ENCODE measurements around the gene AOC3. TPM values are rescaled to one million over a fixed set of nuclear protein-coding genes. Genes with fewer than 3 reads are reported as not detected.
A peak's percentile ranks its signal among the peaks of the same experiment; 100 is the strongest.

Gene AOC3
- total RNA-seq, 1 experiment from 2014 or later: 0.26 TPM

DNA sequence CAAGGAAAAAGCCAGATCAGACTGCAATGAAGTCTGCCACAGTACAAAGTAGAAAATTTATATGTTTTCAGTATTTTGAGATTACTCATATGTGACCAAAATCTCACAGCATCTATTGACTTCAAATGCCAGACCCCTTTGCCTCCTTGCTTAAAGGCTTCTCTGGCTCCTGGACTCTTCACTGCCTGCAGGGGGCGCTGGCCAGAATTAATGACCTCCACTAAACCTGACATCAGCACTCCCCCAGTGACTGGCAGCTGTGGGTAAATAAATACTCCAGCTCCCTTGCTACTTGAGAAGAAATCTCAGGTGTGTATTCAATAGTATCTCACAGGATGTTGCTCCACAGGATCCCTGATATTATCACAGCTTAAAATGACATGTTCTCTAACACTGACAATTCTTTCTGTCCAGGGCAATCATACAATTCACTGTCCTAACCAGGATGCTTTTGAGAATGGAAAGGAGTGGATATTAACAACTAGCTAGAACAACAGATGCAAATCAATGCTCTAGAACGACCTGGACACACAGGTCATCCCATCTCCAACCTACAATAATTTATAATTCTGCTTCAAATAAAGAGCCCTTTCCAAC lies 31.0 kb upstream of the AOC3 start:
- H3K4me3 ChIP-seq (ENCODE audit: low read length): no peak overlapping the region
- H3K27me3 ChIP-seq (ENCODE audit: low read length): no peaks in the 10 kb centered on the region
- H3K79me2 ChIP-seq (ENCODE audit: low read length): peaks cover 22% of the 10 kb centered on the region
- no peaks in the 10 kb centered on the region for H3K9me2 ChIP-seq (replicated peaks; ENCODE audit: low read length)
- H4K20me1 ChIP-seq (ENCODE audit: low read length): no peaks in the 10 kb centered on the region
- H3K9me3 ChIP-seq (ENCODE audit: low read length): no peaks in the 10 kb centered on the region
- H3K36me3 ChIP-seq (ENCODE audit: low read depth, low read length): peaks cover 36% of the 10 kb centered on the region
- intact Hi-C loops (cut with micrococcal nuclease): loop anchor here (2.0 to 5.0 kb wide), 2 partner anchors 17 to 38 kb away; partner anchors contain the start of gene WNK4
- no peak overlapping the region for H3K9ac ChIP-seq (ENCODE audit: low read length)
- TF ChIP-seq, protein P1, sequence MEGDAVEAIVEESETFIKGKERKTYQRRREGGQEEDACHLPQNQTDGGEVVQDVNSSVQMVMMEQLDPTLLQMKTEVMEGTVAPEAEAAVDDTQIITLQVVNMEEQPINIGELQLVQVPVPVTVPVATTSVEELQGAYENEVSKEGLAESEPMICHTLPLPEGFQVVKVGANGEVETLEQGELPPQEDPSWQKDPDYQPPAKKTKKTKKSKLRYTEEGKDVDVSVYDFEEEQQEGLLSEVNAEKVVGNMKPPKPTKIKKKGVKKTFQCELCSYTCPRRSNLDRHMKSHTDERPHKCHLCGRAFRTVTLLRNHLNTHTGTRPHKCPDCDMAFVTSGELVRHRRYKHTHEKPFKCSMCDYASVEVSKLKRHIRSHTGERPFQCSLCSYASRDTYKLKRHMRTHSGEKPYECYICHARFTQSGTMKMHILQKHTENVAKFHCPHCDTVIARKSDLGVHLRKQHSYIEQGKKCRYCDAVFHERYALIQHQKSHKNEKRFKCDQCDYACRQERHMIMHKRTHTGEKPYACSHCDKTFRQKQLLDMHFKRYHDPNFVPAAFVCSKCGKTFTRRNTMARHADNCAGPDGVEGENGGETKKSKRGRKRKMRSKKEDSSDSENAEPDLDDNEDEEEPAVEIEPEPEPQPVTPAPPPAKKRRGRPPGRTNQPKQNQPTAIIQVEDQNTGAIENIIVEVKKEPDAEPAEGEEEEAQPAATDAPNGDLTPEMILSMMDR (conservative IDR thresholded peaks at IDR 0.05; ENCODE audit: low read depth, low read length): peak; percentile 86
- TF ChIP-seq EZH2 (IDR thresholded peaks at IDR 0.05; ENCODE audit: low read length, unreplicated experiment): no peak
- DNase-seq (peak; percentile 69), ATAC-seq (0 out of 2 replicates have a peak, but pooled peaks have one; percentile 17)
- no peaks in the 10 kb centered on the region for H3F3A ChIP-seq (ENCODE audit: low read length, unreplicated experiment)
- ChIA-PET POLR2A (ENCODE audit: unreplicated experiment) (no interaction called here), CTCF (interaction anchor here (0.6 to 0.7 kb wide), 4 partner anchors 61 to 490 kb away, joined by 3 to 6 read pairs (median 3); no protein-coding TSS in a partner anchor)
- BruUV-seq (replicated peaks): no TSS peak
- H3K27ac ChIP-seq (ENCODE audit: low read length): no peak overlapping the region
- H3K4me2 ChIP-seq (ENCODE audit: low read length): no peak overlapping the region
- H2AFZ ChIP-seq (ENCODE audit: low read length): no peak overlapping the region
- no peaks in the 10 kb centered on the region for H3K4me1 ChIP-seq (ENCODE audit: insufficient read depth, low read length)

DNA sequence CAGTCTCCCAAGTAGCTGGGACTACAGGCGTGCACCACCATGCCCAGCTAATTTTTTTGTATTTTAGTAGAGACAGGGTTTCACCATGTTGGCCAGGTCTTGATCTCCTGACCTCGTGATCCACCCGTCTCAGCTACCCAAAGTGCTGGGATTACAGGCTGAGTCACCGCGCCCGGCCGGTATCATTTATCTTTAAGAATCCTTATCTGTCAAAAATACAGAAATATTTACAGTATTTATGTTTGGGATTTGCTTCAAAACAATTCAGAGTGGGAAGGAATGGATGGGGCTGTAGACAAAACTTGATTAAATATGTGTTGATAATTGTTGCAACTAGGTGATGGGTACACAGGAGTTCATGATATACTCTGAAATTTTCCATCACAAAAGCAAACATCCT lies 29.8 kb upstream of the AOC3 start:
- no peak overlapping the region for H3K4me3 ChIP-seq (ENCODE audit: low read length)
- no TSS peak for BruUV-seq (replicated peaks)
- intact Hi-C loops (cut with micrococcal nuclease): loop anchor here (2.0 to 5.0 kb wide), 2 partner anchors 18 to 39 kb away; partner anchors contain the start of gene WNK4

DNA sequence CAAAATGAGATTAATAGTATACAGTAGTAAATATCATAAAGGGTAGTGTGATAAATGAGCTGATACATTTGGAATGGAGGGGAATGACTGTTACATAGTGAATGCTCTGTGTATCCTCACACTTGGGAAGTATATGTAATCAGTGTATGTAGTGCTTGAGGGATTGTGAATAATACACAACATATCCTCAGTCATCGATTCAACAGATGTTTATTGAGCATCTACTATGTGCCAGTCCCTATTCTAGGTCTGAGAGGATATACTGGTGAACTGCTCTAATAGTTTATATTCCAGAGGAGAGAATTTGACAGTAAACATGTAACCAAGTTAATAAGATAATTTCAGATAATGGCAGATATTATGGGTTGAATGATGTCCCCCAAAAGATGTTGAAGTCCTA lies 23.5 kb upstream of the AOC3 start:
- ChIA-PET CTCF (no interaction called here), POLR2A (ENCODE audit: unreplicated experiment) (no interaction called here)
- intact Hi-C loops (cut with micrococcal nuclease): no loop called here
- H2AFZ ChIP-seq (ENCODE audit: low read length): no peak overlapping the region
- no peaks in the 10 kb centered on the region for H3K9me2 ChIP-seq (replicated peaks; ENCODE audit: low read length)
- H3K27ac ChIP-seq (ENCODE audit: low read length): no peak overlapping the region
- H3K79me2 ChIP-seq (ENCODE audit: low read length): peaks cover 21% of the 10 kb centered on the region
- DNase-seq (no peak), ATAC-seq (no peak)
- H3K4me1 ChIP-seq (ENCODE audit: insufficient read depth, low read length): peaks cover 5% of the 10 kb centered on the region
- no peaks in the 10 kb centered on the region for H3K36me3 ChIP-seq (ENCODE audit: low read depth, low read length)
- H3K27me3 ChIP-seq (ENCODE audit: low read length): no peaks in the 10 kb centered on the region
- H3K9me3 ChIP-seq (ENCODE audit: low read length): no peaks in the 10 kb centered on the region
- no peak overlapping the region for H3K9ac ChIP-seq (ENCODE audit: low read length)
- TF ChIP-seq, protein P1 (conservative IDR thresholded peaks at IDR 0.05; ENCODE audit: low read depth, low read length): no peak
- no peak for TF ChIP-seq EZH2 (IDR thresholded peaks at IDR 0.05; ENCODE audit: low read length, unreplicated experiment)
- TF ChIP-seq EZH2phosphoT487 (IDR thresholded peaks at IDR 0.05; ENCODE audit: borderline replicate concordance, low read length): no peak
- H3F3A ChIP-seq (ENCODE audit: low read length, unreplicated experiment): no peaks in the 10 kb centered on the region
- no peak overlapping the region for H3K4me2 ChIP-seq (ENCODE audit: low read length)
- no peak overlapping the region for H3K4me3 ChIP-seq (ENCODE audit: low read length)
- BruUV-seq (replicated peaks): no TSS peak
- H4K20me1 ChIP-seq (ENCODE audit: low read length): no peaks in the 10 kb centered on the region

More for the DNA sequence above, 29.8 kb upstream of the AOC3 start:
- ATAC-seq: no peak
- Histone ChIP-seq H2AFZ (ENCODE audit: low read length) (no peak overlapping the region), H3K27me3 (ENCODE audit: low read length) (no peaks in the 10 kb centered on the region), H3K27ac (ENCODE audit: low read length) (no peak overlapping the region), H3K9me3 (ENCODE audit: low read length) (no peaks in the 10 kb centered on the region), H3K9me2 (replicated peaks; ENCODE audit: low read length) (no peaks in the 10 kb centered on the region), H3K9ac (ENCODE audit: low read length) (no peak overlapping the region), H3F3A (ENCODE audit: low read length, unreplicated experiment) (no peaks in the 10 kb centered on the region), H3K4me2 (ENCODE audit: low read length) (no peak overlapping the region), H3K36me3 (ENCODE audit: low read depth, low read length) (peaks cover 26% of the 10 kb centered on the region), H3K79me2 (ENCODE audit: low read length) (peaks cover 22% of the 10 kb centered on the region), H4K20me1 (ENCODE audit: low read length) (no peaks in the 10 kb centered on the region), H3K4me1 (ENCODE audit: insufficient read depth, low read length) (no peaks in the 10 kb centered on the region)
- TF ChIP-seq EZH2 (IDR thresholded peaks at IDR 0.05; ENCODE audit: low read length, unreplicated experiment) (no peak), EZH2phosphoT487 (IDR thresholded peaks at IDR 0.05; ENCODE audit: borderline replicate concordance, low read length) (no peak)
- TF ChIP-seq, protein P1 (conservative IDR thresholded peaks at IDR 0.05; ENCODE audit: low read depth, low read length): no peak
- no peak for DNase-seq
- POLR2A ChIA-PET (ENCODE audit: unreplicated experiment): no interaction called here
- CTCF ChIA-PET: no interaction called here
